HG03280 (cell line): ENCODE data around the gene LCOR.
A peak's percentile ranks its signal among the peaks of the same experiment; 100 is the strongest.
"Not testable (repeated sequence)": the region's sequence is repeated elsewhere in the genome, so short reads cannot be mapped to it uniquely, and the experiment has no call there.

Source experiments
- ATAC-seq: cut with Tn5 transposase; IDR thresholded peaks from one replicate; pipeline ENCODE4 v1.9.1; 2021; ENCODE audit warnings: mild to moderate bottlenecking, moderate library complexity; ENCODE audit not compliant: unreplicated experiment

Gene LCOR

GRCh38 chr10:96831867-96832720 is at the start of gene LCOR:
Gene LCOR (plus strand): TSS chr10:96832298. CDS start chr10:96949058, 116,760 bp downstream.
- peak; percentile 64 for ATAC-seq

DNA sequence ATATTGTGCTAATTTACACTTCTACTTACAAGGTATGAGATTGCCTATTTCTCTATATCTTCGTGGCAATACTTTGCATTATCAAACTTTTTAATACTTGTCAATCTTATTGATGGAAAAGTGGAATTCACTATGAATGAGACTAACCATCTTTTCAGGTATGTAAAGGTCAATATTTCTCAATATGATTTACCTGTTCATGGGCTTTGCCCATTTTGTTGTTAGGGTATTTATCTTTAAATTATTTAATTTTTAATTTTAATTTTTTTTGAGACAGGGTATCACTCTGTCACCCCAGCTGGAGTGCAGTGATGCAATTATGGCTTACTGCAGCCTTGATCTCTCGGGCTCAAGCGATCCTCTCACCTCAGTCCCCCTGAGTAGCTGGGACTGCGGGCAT is 47.8 kb upstream of the LCOR start:
- ATAC-seq, result no peak

- ATAC-seq, result peak; percentile 81
Observed at GRCh38 chr10:96789571-96790108, 42.5 kb upstream of the LCOR start.

DNA sequence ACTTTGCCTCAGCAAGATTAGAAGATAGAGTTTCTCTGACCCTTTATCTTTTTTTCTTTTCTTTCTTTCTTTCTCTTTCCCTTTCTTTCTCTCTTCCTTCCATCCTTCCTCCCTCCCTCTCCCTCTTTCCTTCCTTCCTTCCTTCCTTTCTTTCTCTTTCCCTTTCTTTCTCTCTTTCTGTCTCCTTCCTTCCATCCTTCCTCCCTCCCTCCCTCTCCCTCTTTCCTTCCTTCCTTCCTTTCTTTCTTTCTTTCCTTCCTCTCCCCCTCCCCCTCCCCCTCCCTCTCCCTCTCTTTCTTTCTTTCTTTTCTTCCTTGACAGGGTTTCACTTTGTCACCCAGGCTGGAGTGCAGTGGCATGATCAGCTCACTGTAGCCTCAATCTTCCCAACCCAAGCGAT is 40.2 kb upstream of the LCOR start:
- no peak for ATAC-seq

GRCh38 chr10:96794836-96795733 is 37.0 kb upstream of the LCOR start:
- no peak for ATAC-seq

DNA sequence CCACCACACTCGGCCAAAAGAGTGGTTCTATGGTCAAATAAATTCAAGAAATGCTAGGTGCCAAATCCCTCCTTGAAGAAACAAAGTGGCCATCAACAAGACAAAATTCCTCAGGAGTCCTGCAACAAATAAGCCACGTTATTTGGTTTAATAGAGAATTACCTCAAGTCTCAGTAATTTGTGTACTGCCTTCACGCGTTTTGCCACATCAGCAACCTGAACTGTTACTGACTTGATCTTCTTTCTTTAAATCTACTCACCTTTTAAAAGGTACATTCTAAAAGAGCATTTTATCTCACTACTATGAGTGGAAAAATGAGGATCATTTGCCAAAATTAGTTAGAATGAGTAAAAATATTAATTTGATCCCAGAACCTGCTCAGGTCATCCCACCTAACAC is 34.6 kb upstream of the LCOR start:
- no peak for ATAC-seq

DNA sequence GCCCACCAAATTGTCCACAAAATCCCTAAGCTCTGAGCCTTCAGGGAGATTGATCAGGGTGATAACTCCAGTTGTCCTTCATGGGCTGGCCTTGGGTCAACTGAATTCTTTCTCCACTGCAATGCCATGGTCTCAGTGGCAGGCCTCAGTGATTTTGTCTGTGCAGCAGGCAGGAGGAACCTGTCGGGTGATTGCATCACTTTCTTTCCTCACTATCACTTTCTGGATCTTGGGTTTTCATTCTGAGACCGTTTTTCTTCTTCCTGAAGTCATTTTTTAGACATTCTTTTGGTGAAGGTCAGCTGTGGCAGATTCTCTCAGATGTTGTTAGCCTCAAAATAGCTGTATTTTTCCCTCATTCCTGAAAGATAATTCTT is 28.8 kb upstream of the LCOR start:
- ATAC-seq, result no peak

- ATAC-seq, result no peak
Observed at GRCh38 chr10:96814264-96814663, 17.8 kb upstream of the LCOR start.

DNA sequence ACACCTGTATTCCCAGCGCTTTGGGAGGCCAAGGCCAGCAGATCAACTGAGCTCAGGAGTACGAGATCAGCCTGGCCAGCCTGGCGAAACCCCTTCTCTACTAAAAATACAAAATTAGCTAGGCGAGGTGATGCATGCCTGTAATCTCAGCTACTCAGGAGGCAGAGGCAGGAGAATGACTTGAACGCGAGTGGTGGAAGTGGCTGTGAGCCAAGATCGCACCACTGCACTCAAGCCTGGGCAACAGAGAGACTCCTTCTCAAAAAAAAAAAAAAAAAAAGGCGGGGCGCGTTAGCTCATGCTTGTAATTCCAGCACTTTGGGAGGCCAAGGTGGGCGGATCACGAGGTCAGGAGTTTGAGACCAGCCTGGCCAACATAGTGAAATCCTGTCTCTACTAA is 13.1 kb upstream of the LCOR start:
- ATAC-seq, result not testable (repeated sequence)

DNA sequence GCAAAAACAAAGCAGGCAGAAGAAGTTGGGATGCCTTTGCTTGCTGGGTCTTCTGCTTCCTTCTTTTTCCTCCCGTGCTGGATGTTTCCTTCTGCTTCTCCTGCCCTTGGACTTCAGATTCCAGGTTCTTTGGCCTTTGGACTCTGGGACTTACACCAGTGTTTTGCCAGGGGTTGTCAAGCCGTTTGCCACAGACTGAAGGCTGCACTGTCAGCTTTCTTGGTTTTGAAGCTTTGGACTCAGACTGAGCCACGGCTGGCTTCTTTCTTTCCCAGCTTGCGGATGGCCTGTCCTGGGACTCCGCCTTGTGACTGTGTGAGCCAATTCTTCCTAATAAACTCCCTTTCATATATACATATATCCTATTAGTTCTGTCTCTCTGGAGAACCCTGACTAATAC is 11.3 kb upstream of the LCOR start:
- no peak for ATAC-seq

- no peak for ATAC-seq
Observed at GRCh38 chr10:96826438-96826837, 5.7 kb upstream of the LCOR start.

- no peak for ATAC-seq
Observed at GRCh38 chr10:96828609-96829008, 3.5 kb upstream of the LCOR start.

DNA sequence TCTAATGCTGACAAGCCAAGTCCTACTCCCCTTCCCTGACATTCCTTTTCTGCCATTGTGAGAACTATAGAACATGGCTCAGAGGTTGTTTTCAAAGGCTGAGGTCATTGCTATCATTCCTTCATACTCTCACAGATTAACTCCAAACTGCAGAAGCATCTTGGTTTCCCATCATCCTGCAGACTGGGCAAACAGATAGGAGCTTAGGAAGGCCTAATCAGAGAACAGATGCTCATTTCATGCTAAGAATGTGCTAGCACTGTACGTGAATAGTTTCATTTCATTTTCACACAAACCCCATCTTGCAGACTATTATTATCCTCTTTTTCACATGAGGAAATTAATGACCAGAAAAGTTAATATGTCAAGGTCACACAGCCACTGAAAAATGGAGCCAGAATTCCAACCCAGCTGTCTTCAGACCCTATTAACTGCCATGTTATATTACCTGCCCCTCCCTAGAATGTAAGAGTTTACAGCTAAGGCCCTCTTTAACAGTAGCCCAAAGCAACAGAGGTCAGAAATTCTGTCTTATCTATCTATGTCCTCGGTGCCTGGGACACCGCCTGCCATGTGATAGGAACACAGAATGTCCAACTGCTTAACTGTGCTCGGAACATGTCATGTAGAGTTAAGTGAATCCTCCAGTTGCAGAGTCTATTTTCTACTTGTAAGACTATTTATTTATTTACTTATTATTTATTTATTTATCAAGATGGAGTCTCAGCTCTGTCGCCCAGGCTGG is 2.9 kb upstream of the LCOR start:
- ATAC-seq, result no peak

- ATAC-seq, result no peak
Observed at GRCh38 chr10:96830511-96831199, 1.4 kb upstream of the LCOR start.

DNA sequence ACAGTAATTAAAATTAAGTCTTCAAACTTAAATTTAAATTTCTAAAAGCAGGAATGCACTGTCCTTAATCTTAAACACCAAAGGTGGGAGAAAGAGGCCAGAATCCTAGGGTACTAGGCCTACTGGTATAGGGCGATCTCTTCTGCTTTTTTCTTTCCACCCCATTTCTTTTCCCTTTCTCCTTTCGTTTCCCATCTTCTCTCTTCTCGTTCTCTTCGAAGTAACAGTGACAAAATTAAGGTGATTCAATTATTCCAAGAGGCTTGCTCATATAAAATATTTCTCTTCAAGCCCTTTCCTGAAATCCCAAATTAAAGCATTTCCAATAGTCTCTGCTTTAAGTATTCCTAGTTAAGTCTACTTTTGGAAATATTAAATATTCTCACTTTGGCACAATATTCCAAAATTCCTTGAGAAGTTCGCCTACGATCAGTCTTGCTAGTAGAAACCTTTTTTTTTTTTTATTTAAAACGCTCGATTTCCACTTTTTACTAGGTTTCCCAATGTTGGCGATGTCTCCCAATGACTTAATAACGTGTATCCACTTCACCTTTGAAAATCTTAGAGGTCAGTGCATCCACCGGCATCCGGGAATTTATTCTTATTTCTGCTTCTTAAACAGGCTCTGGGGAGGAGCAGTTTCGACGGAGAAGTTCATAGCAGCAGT is 765 bp upstream of the LCOR start:
- no peak for ATAC-seq

DNA sequence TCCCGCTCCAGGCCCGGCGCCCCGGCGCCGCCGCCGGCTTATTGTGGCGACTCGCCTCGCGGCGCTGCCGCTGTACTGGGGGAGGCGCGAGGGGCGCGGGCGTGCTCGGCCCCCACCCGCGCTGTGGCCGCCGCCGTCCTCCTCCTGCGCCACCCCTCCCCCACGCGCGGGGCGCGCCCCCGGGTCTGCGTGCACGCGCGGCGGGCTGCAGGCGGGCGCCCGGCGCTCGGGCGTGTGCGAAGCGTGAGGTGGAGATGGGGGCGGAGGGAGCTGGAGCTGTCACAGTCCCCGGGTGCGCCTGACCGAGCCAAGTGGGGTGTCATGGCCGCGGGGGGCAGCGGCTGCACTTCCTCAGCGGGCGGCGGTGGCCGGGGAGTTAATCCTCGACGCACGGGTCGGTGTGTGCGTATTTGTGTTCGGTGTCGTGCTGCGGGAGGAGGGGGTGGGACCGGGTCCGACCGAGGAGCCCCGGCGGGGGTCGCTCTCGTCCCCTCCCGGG is 672 bp downstream of the LCOR start:
- ATAC-seq, result peak; percentile 62

GRCh38 chr10:96833220-96834001 is 1.3 kb downstream of the LCOR start:
- peak; percentile 3 for ATAC-seq

DNA sequence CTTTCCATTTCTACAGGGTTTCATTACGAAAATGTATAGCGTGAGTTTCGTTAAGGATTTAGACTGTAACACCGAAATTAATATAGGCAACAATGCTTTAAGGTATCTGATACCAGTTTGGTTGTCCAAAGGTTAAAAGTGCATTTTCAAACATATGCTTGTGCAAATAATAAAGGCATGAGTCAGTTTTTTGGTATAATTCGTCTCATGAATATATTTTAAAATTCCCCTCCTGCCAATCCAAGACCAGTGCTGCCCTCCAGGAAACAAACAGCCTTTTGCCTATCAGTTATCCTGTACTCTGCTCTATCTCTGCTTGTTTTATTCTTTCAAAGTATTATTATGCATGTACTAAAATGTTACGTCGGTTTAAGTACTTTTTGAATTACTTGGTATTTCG is 2.0 kb downstream of the LCOR start:
- ATAC-seq, result no peak

DNA sequence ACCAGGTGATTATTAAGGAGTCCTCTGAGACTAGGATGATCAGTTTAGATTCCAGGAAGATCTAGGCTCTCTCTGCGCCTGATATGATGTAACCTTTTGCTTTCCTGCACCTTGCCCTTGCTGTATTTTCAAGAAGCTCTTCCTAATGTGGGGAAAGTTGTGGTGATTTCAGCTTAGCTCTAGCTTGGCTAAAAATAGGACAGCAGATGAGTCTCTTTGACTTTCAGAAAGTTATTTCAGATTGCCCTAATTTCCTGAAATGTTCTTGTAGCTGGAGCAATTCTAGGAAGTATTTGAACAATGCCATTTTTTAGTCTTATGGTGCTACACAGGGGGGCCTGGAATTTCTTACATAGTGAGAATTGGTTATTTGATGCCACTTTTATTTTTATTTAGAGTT is 3.8 kb downstream of the LCOR start:
- no peak for ATAC-seq
